CD14-positive monocyte (primary cell): ENCODE results near the gene SH3GLB2. TPM values are rescaled to one million over a fixed set of nuclear protein-coding genes. Genes with fewer than 3 reads are reported as not detected.
A peak's percentile ranks its signal among the peaks of the same experiment; 100 is the strongest.

ENCODE experiments used
- DNase-seq, 3 donors: peaks; one replicate each; pipeline ENCODE4 v3.0.0-alpha.2; 2011 to 2022
- H2AFZ ChIP-seq: 2 replicates; pipeline ENCODE4 v1.6.0; 2012; ENCODE audit warnings: mild to moderate bottlenecking, low read depth, low read length, inconsistent platforms; ENCODE audit not compliant: insufficient read depth, poor library complexity, severe bottlenecking
- H3K27ac ChIP-seq, 2 donors: 1 replicate in 1 of 2; 2 replicates in 1 of 2; pipeline ENCODE4 v1.5.1; 2012 to 2013; ENCODE audit warnings: low read length in 2 of 2, control low read depth in 1 of 2, inconsistent platforms in 1 of 2, low read depth in 1 of 2, mild to moderate bottlenecking in 1 of 2
- H3K27me3 ChIP-seq, 2 donors: one replicate each; pipeline versions ENCODE4 v1.6.0 to v1.6.1; 2011 to 2013; ENCODE audit warnings: low read length in 2 of 2; ENCODE audit not compliant: control insufficient read depth in 2 of 2, insufficient read depth in 2 of 2
- H3K36me3 ChIP-seq, 2 donors: replicated peaks in 1 of 2; 1 replicate in 1 of 2; 2 replicates in 1 of 2; pipeline versions ENCODE4 v1.5.1 to v1.6.1; 2012 to 2013; ENCODE audit warnings: low read length in 2 of 2, control low read depth in 1 of 2, inconsistent platforms in 1 of 2, mild to moderate bottlenecking in 1 of 2; ENCODE audit not compliant: insufficient read depth in 2 of 2, control insufficient read depth in 1 of 2
- H3K4me1 ChIP-seq, 2 donors: 1 replicate in 1 of 2; 2 replicates in 1 of 2; pipeline versions ENCODE4 v1.5.1 to v1.6.1; 2012 to 2013; ENCODE audit warnings: low read length in 2 of 2, control low read depth in 1 of 2, inconsistent platforms in 1 of 2, mild to moderate bottlenecking in 1 of 2, moderate library complexity in 1 of 2; ENCODE audit not compliant: insufficient read depth in 2 of 2, control insufficient read depth in 1 of 2
- H3K4me2 ChIP-seq: replicated peaks from 2 replicates; pipeline ENCODE3; 2012; ENCODE audit warnings: low read length, moderate library complexity, mild to moderate bottlenecking; ENCODE audit not compliant: poor library complexity, severe bottlenecking; ENCODE audit errors: extremely low read depth
- H3K4me3 ChIP-seq, 3 experiments: fragments of 200-600 bp in 1 of 3; sonication (generic) in 1 of 3; replicated peaks in 1 of 3; 1 replicate in 2 of 3; 2 replicates in 1 of 3; pipeline ENCODE4 v1.5.1; 2011 to 2013; ENCODE audit warnings: low read length in 3 of 3, mild to moderate bottlenecking in 3 of 3, control low read depth in 2 of 3, low read depth in 2 of 3, inconsistent platforms in 1 of 3, moderate library complexity in 1 of 3
- H3K79me2 ChIP-seq: 2 replicates; pipeline ENCODE4 v1.6.0; 2012; ENCODE audit warnings: mild to moderate bottlenecking, control low read depth, inconsistent platforms, low read length, moderate library complexity; ENCODE audit not compliant: insufficient read depth
- H3K9ac ChIP-seq: 2 replicates; pipeline ENCODE4 v1.6.0; 2017; ENCODE audit warnings: low read length, mild to moderate bottlenecking; ENCODE audit not compliant: insufficient read depth, poor library complexity, severe bottlenecking
- H3K9me3 ChIP-seq, 2 donors: replicated peaks in 1 of 2; 1 replicate in 1 of 2; 2 replicates in 1 of 2; pipeline versions ENCODE4 v1.5.1 to v1.6.1; 2012 to 2013; ENCODE audit warnings: low read length in 2 of 2, control low read depth in 1 of 2; ENCODE audit not compliant: control insufficient read depth in 1 of 2, insufficient read depth in 1 of 2
- H4K20me1 ChIP-seq: 2 replicates; pipeline ENCODE4 v1.6.0; 2012; ENCODE audit warnings: mild to moderate bottlenecking, low read length, control low read depth, moderate library complexity; ENCODE audit not compliant: insufficient read depth
- H3K27ac Mint-ChIP-seq, 7 donors: one replicate each; pipeline ENCODE4 v1.8.0; 2020; ENCODE audit warnings: mild to moderate bottlenecking in 7 of 7, mixed read lengths in 7 of 7, moderate library complexity in 6 of 7, inconsistent platforms in 2 of 7
- H3K27me3 Mint-ChIP-seq, 3 donors: one replicate each; pipeline ENCODE4 v1.8.0; 2021 to 2022; ENCODE audit warnings: low read depth in 3 of 3, mild to moderate bottlenecking in 3 of 3, mixed read lengths in 3 of 3, moderate library complexity in 3 of 3, inconsistent platforms in 1 of 3
- H3K36me3 Mint-ChIP-seq, 2 donors: one replicate each; pipeline ENCODE4 v1.8.0; 2020; ENCODE audit warnings: mixed read lengths in 2 of 2, inconsistent platforms in 1 of 2, mild to moderate bottlenecking in 1 of 2
- H3K4me1 Mint-ChIP-seq: one replicate; pipeline ENCODE4 v1.8.0; 2020; ENCODE audit warnings: mild to moderate bottlenecking, mixed read lengths
- H3K4me3 Mint-ChIP-seq, 2 donors: one replicate each; pipeline ENCODE4 v1.8.0; 2020; ENCODE audit warnings: mild to moderate bottlenecking in 2 of 2, mixed read lengths in 2 of 2, moderate library complexity in 1 of 2
- H3K9me3 Mint-ChIP-seq, 7 donors: one replicate each; pipeline ENCODE4 v1.8.0; 2020 to 2022; ENCODE audit warnings: mixed read lengths in 7 of 7, mild to moderate bottlenecking in 6 of 7, moderate library complexity in 6 of 7, inconsistent platforms in 2 of 7
- WGBS: methylation state at CpG from one replicate; pipeline ENCODE4 v1.1.5; 2013; ENCODE audit warnings: missing lambda C conversion rate; ENCODE audit not compliant: insufficient coverage; 5-methylcytosine and 5-hydroxymethylcytosine counted together
- intact Hi-C, 2 donors: fragments of 100-400 bp; cut with micrococcal nuclease; formaldehyde crosslinking; loops; one replicate each; pipeline versions ENCODE4 v1.15.0 to v1.15.1; 2023
- polyA minus RNA-seq: library from RNA; depleted of rRNA, polyadenylated mRNA; stranded (reverse); fragments of >200 nt; gene quantifications from 2 replicates; pipeline ENCODE4 v1.2.3, GENCODE V29; 2012
- polyA plus RNA-seq, 3 donors: library from polyadenylated mRNA; depleted of rRNA in 1 of 3; unstranded in 2 of 3; stranded (reverse) in 1 of 3; fragments of 300-500 nt in 2 of 3; fragments of >200 nt in 1 of 3; fragmentation: Illumina TruSeq in 2 of 3; gene quantifications; 1 replicate in 2 of 3; 2 replicates in 1 of 3; pipeline ENCODE4 v1.2.3, GENCODE V29; 2012 to 2021
- total RNA-seq, 12 experiments: library from RNA in 1 of 12; stranded (reverse) in 1 of 12; fragments of 120-200 nt in 1 of 12; gene quantifications; one replicate each; pipeline ENCODE4 v1.2.4 and lab custom pipeline; 2013 to 2026; ENCODE audit warnings: mixed read lengths in 6 of 12, inconsistent platforms in 1 of 12
- TF ChIP-seq, protein P1 (sequence below): fragments of 200-600 bp; IDR thresholded peaks from one replicate; pipeline ENCODE4 v1.8.0; 2022; ENCODE audit warnings: antibody characterized with exemption, mild to moderate bottlenecking

SH3GLB2 gene
- 43.1 TPM for total RNA-seq (2013)
- polyA plus RNA-seq (10 to 100 TPM in 2 of 3 donors, 1 to 10 TPM in 1; 8.0 to 77.0 (median 25.9) TPM), polyA minus RNA-seq (18.7 and 25.7 TPM in 2 replicates), total RNA-seq (lab: John Stamatoyannopoulos, UW) (3.9 to 30.0 (median 24.9) reads per million in 11 experiments)

- Histone ChIP-seq H3K27me3 (no peaks in the 10 kb centered on the region), H2AFZ (peak within 1 kb of the TSS; percentile 89), H3K4me3 (peak within 1 kb of the TSS; percentile 47 to 78 (median 65)), H3K4me1 (peaks cover 12 to 24% of the 10 kb centered on the region in 2 donors), H3K36me3 (no peaks in the 10 kb centered on the region), H4K20me1 (peaks cover 6% of the 10 kb centered on the region), H3K27ac (no peak within 1 kb of the TSS), H3K9me3 (no peaks in the 10 kb centered on the region), H3K4me2 (peak within 1 kb of the TSS; percentile 88), H3K9ac (peak within 1 kb of the TSS; percentile 60), H3K79me2 (peaks cover 11% of the 10 kb centered on the region)
- Mint-ChIP-seq H3K4me1 (peaks cover 20% of the 10 kb centered on the region), H3K4me3 (peak within 1 kb of the TSS; percentile 71 to 85), H3K27me3 (no peaks in the 10 kb centered on the region), H3K27ac (peak within 1 kb of the TSS in 1 of 7 donors; percentile 26), H3K9me3 (no peaks in the 10 kb centered on the region), H3K36me3 (no peaks in the 10 kb centered on the region)
- peak; percentile 92 to 97 (median 95) for DNase-seq
- intact Hi-C loops: loop anchor here (1.0 to 10.0 kb wide), 4 partner anchors 8 to 574 kb away; partner anchors contain the start of genes CRAT (in 1 of the 2), DOLK (in 1 of the 2), MIGA2 (in 1 of the 2) and NUP188 (in 1 of the 2)
- TF ChIP-seq, protein P1, sequence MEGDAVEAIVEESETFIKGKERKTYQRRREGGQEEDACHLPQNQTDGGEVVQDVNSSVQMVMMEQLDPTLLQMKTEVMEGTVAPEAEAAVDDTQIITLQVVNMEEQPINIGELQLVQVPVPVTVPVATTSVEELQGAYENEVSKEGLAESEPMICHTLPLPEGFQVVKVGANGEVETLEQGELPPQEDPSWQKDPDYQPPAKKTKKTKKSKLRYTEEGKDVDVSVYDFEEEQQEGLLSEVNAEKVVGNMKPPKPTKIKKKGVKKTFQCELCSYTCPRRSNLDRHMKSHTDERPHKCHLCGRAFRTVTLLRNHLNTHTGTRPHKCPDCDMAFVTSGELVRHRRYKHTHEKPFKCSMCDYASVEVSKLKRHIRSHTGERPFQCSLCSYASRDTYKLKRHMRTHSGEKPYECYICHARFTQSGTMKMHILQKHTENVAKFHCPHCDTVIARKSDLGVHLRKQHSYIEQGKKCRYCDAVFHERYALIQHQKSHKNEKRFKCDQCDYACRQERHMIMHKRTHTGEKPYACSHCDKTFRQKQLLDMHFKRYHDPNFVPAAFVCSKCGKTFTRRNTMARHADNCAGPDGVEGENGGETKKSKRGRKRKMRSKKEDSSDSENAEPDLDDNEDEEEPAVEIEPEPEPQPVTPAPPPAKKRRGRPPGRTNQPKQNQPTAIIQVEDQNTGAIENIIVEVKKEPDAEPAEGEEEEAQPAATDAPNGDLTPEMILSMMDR: peak; percentile 83
- 0% methylated on average over 47 of the region's 60 CpGs for WGBS
Measured at GRCh38 chr9:129028192-129028966, at the start of gene SH3GLB2. Gene SH3GLB2 (minus strand): TSS chr9:129028331. CDS start chr9:129028154, 177 bp downstream.

DNA sequence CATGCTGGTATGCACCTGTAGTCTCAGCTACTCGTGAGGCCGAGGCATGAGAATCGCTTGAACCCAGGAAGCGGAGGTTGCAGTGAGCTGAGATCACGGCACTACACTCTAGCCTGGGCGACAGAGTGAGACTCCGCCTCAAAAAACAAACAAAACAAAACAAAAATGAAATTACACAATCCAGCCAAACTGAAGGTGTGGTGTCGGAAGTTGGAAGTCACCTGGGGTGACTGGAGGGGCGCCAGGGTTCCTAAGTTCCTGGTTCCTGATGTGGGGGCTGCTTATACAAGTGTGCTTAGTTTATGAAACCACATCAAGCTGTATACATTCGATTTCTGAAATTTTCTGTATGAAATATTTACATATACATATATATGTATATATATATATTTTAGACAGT, 49.1 kb upstream of the SH3GLB2 start:
- H3K4me1 Mint-ChIP-seq: peaks cover 16% of the 10 kb centered on the region
- H3K9me3 Mint-ChIP-seq: no peaks in the 10 kb centered on the region
- peaks cover 16 to 18% of the 10 kb centered on the region in 2 donors for H3K4me1 ChIP-seq
- no peak overlapping the region for H3K9ac ChIP-seq
- intact Hi-C loops: loop anchor here in 1 of 2 donors (5.0 kb wide), 1 partner anchor 40 kb away; the partner anchor contains the start of gene MIGA2
- no peak for DNase-seq
- H3K36me3 Mint-ChIP-seq: no peaks in the 10 kb centered on the region
- no peak overlapping the region for H2AFZ ChIP-seq
- H3K9me3 ChIP-seq: no peaks in the 10 kb centered on the region
- H3K4me2 ChIP-seq: no peak overlapping the region
- peaks cover 5% of the 10 kb centered on the region for H4K20me1 ChIP-seq
- no peak overlapping the region for H3K4me3 Mint-ChIP-seq
- no peak overlapping the region for H3K27ac ChIP-seq
- peaks cover 0 to 4% (median 3%) of the 10 kb centered on the region in 3 donors for H3K27me3 Mint-ChIP-seq
- WGBS: 100% methylated on average over 3 of the region's 10 CpGs
- TF ChIP-seq, protein P1: no peak
- H3K27ac Mint-ChIP-seq: no peak overlapping the region
- H3K79me2 ChIP-seq: peaks cover 9% of the 10 kb centered on the region
- no peak overlapping the region for H3K4me3 ChIP-seq
- no peaks in the 10 kb centered on the region for H3K36me3 ChIP-seq
- no peaks in the 10 kb centered on the region for H3K27me3 ChIP-seq
